NCI-H460 (cell line): ENCODE data around the gene PRPF31. TPM values are rescaled to one million over a fixed set of nuclear protein-coding genes. Genes with fewer than 3 reads are reported as not detected.

Source experiments
- DNase-seq: peaks from one replicate; pipeline ENCODE4 v3.0.0-alpha.2; 2016; ENCODE audit warnings: low read depth; ENCODE audit errors: extremely low read depth
- total RNA-seq: library from RNA; depleted of rRNA; stranded (reverse); fragments of >200 nt; shearing (Covaris generic); gene quantifications from 2 replicates; pipeline ENCODE4 v1.2.3, GENCODE V29; 2014

Gene PRPF31
- total RNA-seq, 1 experiment from 2014 or later = 28.5 TPM

DNA sequence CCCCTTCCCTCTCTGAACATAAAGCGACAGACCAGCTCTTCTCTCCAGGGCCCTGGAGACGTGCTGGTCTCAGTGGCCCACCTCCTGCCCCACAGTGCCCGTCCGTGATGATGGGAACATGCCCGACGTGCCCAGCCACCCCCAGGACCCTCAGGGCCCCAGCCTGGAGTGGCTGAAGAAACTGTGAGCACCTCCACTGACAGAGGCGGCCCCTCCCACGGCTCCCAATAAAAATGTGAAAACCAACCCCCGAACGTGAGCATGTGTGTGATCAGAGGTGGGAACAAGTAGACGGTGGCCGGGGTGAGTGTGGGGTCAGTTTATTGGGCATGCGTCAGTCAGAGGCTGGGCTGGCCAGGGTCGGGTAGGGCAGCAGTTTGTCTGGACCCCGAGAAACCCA is 8.8 kb upstream of the PRPF31 start:
- DNase-seq = no peak

- no peak for DNase-seq
Measured at GRCh38 chr19:54107876-54108490, 7.6 kb upstream of the PRPF31 start.

GRCh38 chr19:54108496-54108895 is 7.1 kb upstream of the PRPF31 start:
- DNase-seq = no peak

DNA sequence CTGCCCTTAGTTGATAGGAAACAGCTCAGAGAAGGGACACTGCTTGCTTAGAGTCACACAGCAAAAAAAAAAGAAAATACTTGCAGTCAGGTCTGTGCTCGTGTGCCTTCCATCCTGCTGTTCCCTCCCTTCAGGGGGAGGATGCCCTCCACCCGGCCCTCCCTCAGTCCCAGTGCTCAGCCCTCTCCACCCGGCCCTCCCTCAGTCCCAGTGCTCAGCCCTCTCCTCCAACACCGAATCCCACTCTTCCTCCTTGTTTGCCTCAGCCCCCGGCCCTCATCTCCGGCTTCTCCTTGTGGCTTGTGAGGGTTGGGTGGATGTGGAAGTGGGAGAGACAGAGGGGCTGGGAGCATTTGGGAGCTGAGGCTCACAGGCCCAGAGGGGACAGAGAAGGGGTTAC is 5.9 kb upstream of the PRPF31 start:
- no peak for DNase-seq

GRCh38 chr19:54114340-54115108 is 1.0 kb upstream of the PRPF31 start:
- no peak for DNase-seq

DNA sequence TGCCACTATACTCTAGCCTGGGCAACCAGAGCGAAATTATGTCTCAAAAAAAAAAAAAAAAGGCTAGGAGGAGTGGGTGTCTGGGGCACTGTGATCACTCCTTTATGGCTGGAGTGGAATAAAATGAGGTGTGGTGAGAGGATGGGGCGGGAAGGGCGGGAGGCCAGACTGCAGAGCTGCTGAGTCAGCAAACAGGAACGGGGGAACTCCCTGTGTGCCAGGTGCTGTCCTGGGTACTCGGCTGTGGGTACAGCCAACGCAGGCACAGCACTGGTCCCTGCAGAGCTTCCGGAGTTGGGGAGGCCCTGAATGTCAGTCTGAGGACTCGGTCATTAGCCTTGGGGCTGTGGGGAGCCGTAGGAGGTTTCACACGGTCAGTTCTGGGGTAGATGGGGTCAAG is 5.7 kb downstream of the PRPF31 start:
- DNase-seq = no peak

GRCh38 chr19:54123682-54124081 is 8.1 kb downstream of the PRPF31 start:
- no peak for DNase-seq

DNA sequence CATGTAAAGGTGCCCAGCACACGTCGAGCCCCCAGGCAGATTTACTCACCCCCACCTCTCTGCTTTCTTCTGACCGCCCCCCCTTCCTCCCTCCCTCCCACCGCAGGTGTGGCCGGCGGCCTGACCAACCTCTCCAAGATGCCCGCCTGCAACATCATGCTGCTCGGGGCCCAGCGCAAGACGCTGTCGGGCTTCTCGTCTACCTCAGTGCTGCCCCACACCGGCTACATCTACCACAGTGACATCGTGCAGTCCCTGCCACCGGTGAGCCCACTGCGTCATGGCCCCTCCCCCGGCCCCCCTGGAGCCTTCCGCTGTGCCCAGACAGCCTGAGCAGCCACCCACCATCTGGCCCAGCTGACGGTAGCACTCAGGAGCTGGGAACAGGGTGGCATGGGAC is 8.8 kb downstream of the PRPF31 start:
- DNase-seq = no peak

DNA sequence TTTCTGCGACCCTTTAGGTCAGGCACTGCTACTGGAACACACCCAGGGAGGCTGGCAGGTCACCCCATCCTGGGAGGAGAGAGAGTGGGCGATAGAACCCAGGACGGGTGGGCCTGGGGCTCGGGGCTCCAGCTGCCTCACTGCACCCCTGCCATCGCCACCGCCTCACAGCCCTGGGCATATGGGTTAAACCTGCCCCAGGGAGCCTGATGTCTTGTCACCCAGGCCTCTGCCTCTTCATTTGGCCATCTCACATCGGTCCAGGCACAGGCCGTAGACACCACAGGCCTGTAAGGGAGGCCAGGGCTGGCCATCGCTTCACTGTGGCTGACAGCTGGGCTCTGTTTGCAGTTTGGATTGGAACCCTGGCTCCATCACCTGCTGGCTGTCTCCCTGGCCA is 10.2 kb downstream of the PRPF31 start:
- no peak for DNase-seq

DNA sequence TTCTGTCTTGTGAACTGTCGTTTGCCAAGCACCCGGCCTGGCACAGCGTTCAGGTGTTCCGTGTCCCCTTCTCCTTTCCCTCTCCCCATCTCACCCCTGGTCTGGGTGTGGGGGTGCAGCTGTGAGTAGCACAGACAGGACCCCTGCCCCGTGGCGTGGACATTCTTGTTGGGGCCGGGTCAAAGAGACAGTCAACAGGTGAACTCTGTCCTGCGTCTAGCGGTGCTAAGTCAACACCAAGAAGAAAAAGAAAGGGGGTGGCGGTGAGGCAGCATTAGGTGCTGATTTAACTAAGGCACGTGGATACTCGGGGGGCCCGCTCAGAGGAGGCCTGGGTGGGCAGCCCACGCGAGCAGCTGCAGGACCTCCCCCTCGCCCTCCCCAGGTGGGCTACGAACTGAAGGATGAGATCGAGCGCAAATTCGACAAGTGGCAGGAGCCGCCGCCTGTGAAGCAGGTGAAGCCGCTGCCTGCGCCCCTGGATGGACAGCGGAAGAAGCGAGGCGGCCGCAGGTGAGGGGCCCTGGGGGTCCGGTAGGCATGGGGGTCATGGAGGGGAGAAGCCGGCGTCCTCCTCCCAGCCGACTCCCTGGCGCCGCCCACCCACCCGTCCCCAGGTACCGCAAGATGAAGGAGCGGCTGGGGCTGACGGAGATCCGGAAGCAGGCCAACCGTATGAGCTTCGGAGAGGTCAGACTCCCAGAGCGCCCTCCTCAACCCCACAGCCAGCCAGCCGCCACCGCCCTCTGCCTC is 12.3 kb downstream of the PRPF31 start:
- DNase-seq = no peak

- no peak for DNase-seq
Measured at GRCh38 chr19:54128441-54128725, 12.8 kb downstream of the PRPF31 start.

GRCh38 chr19:54128796-54129616 is 13.5 kb downstream of the PRPF31 start:
- DNase-seq = no peak

GRCh38 chr19:54129617-54129996 is 14.1 kb downstream of the PRPF31 start:
- DNase-seq = no peak

- DNase-seq = no peak
Measured at GRCh38 chr19:54133312-54133956, 17.9 kb downstream of the PRPF31 start.

DNA sequence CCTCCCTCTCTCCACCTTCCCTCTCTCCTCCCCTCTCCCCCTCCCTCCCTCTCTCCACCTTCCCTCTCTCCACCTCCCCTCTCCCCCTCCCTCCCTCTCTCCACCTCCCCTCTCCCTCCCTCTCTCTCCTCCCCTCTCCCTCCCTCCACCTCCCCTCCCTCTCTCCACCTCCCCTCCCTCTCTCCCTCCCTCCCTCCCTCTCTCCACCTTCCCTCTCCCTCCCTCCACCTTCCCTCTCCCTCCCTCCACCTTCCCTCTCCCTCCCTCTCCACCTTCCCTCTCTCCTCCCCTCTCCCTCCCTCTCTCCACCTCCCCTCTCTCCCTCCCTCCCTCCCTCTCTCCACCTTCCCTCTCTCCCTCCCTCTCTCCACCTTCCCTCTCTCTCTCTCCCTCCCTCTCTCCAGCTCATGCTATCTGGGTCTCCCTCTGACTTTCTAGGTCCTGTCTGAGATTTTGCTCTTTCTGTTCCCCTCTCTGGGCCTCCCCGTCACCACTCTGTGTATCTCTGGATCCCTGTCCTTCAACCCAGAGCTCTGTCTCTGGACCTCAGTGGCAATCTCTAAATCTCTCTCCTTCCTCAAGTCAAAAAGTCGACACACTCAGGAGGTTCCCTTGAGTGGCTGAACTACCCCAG is 18.5 kb downstream of the PRPF31 start:
- no peak for DNase-seq

GRCh38 chr19:54136086-54136863 is 20.7 kb downstream of the PRPF31 start:
- DNase-seq = no peak

GRCh38 chr19:54136864-54137698 is 21.5 kb downstream of the PRPF31 start:
- peak; percentile 99 for DNase-seq

- no peak for DNase-seq
Measured at GRCh38 chr19:54137699-54138488, 22.3 kb downstream of the PRPF31 start, which contains the start of gene CNOT3. CNOT3 (plus strand) TSS chr19:54137762; CDS start chr19:54142979, 5,217 bp downstream.
